Lower leg skin (tissue), 4 donors: ENCODE results near the gene NSMCE1. TPM values are rescaled to one million over a fixed set of nuclear protein-coding genes. Genes with fewer than 3 reads are reported as not detected.
"Not testable (repeated sequence)": the region's sequence is repeated elsewhere in the genome, so short reads cannot be mapped to it uniquely, and the experiment has no call there.

Source experiments
- DNase-seq, 2 donors: peaks; one replicate each; pipeline ENCODE4 v3.0.0-alpha.2; 2019; ENCODE audit warnings: low spot score in 2 of 2
- H3K4me3 ChIP-seq: fragments of 200-600 bp; sonication (generic); 2 replicates; pipeline ENCODE4 v1.5.1; 2017; ENCODE audit warnings: mild to moderate bottlenecking, low read depth; ENCODE audit not compliant: poor library complexity, severe bottlenecking
- CTCF ChIP-seq, 3 donors: fragments of 450-650 bp; IDR thresholded peaks; one replicate each; pipeline ENCODE4 v1.5.1; 2016; ENCODE audit warnings: antibody characterized with exemption in 3 of 3, mild to moderate bottlenecking in 3 of 3, moderate library complexity in 2 of 3
- POLR2A ChIP-seq, 2 donors: fragments of 450-650 bp; IDR thresholded peaks; one replicate each; pipeline ENCODE4 v1.6.1; 2016 to 2017; ENCODE audit warnings: antibody characterized with exemption in 2 of 2, mild to moderate bottlenecking in 1 of 2, moderate library complexity in 1 of 2
- WGBS, 2 donors: methylation state at CpG; one replicate each; pipeline ENCODE4 v1.1.5; 2018; 5-methylcytosine and 5-hydroxymethylcytosine counted together
- intact Hi-C: fragments of 100-400 bp; cut with DNase I; formaldehyde crosslinking; loops from one replicate; pipeline ENCODE4 v1.15.0; 2023; ENCODE audit warnings: low total_unique reads
- total RNA-seq, 4 donors: library from RNA; depleted of rRNA; stranded (reverse); fragments of >200 nt; gene quantifications; one replicate each; pipeline ENCODE4 v1.1.0, GENCODE V29; 2016

The NSMCE1 gene
- total RNA-seq, 4 donors from 2014 or later, result 17.3 to 29.2 (median 21.1) TPM

GRCh38 chr16:27202923-27203506, 65.6 kb downstream of the NSMCE1 start:
- no peak for TF ChIP-seq POLR2A (IDR thresholded peaks at IDR 0.05)
- 24 to 27% methylated on average over 18 to 19 of the region's 19 CpGs for WGBS, 2 donors
- H3K4me3 ChIP-seq, result peak overlapping the region; percentile 26
- peak; percentile 90 to 98 for DNase-seq
- intact Hi-C loops, result no loop called here

GRCh38 chr16:27200914-27201313, 67.7 kb downstream of the NSMCE1 start:
- DNase-seq, intact Hi-C loops, H3K4me3 ChIP-seq: not testable (repeated sequence)
- WGBS, 2 donors, result 90 to 96% methylated on average over 3 of the region's 3 CpGs

- no peak for TF ChIP-seq POLR2A (IDR thresholded peaks at IDR 0.05)
- TF ChIP-seq CTCF (IDR thresholded peaks at IDR 0.05), result no peak
- no peak for DNase-seq
- H3K4me3 ChIP-seq, result no peak overlapping the region
- 20 to 43% methylated on average over 1 of the region's 1 CpG for WGBS, 2 donors
- intact Hi-C loops, result no loop called here
Measured at GRCh38 chr16:27199736-27200135, 68.8 kb downstream of the NSMCE1 start.

GRCh38 chr16:27199235-27199586, 69.4 kb downstream of the NSMCE1 start:
- TF ChIP-seq POLR2A (IDR thresholded peaks at IDR 0.05), result no peak
- intact Hi-C loops, result no loop called here
- DNase-seq, result no peak
- H3K4me3 ChIP-seq, result no peak overlapping the region
- 77 to 82% methylated on average over 3 of the region's 3 CpGs for WGBS, 2 donors

GRCh38 chr16:27198451-27199234, 69.9 kb downstream of the NSMCE1 start:
- DNase-seq, result no peak
- TF ChIP-seq POLR2A (IDR thresholded peaks at IDR 0.05) (no peak), CTCF (IDR thresholded peaks at IDR 0.05) (no peak)
- WGBS, 2 donors, result 89 to 90% methylated on average over 12 of the region's 12 CpGs
- intact Hi-C loops, result no loop called here
- H3K4me3 ChIP-seq, result no peak overlapping the region

GRCh38 chr16:27197004-27197403, 71.6 kb downstream of the NSMCE1 start:
- H3K4me3 ChIP-seq, result no peak overlapping the region
- TF ChIP-seq POLR2A (IDR thresholded peaks at IDR 0.05) (no peak), CTCF (IDR thresholded peaks at IDR 0.05) (no peak)
- DNase-seq, result no peak
- 75 to 82% methylated on average over 4 of the region's 4 CpGs for WGBS, 2 donors
- intact Hi-C loops, result no loop called here

- no peak overlapping the region for H3K4me3 ChIP-seq
- DNase-seq, result no peak
- no peak for TF ChIP-seq POLR2A (IDR thresholded peaks at IDR 0.05)
- no peak for TF ChIP-seq CTCF (IDR thresholded peaks at IDR 0.05)
- intact Hi-C loops, result no loop called here
- 66 to 81% methylated on average over 9 of the region's 9 CpGs for WGBS, 2 donors
Measured at GRCh38 chr16:27195941-27196595, 72.5 kb downstream of the NSMCE1 start.
